GM21390 (cell line): ENCODE measurements around the gene DNAH8.
A peak's percentile ranks its signal among the peaks of the same experiment; 100 is the strongest.

Experiments used
- ATAC-seq: cut with Tn5 transposase; IDR thresholded peaks from one replicate; pipeline ENCODE4 v1.9.1; 2021; ENCODE audit not compliant: unreplicated experiment

The DNAH8 gene

GRCh38 chr6:38749473-38749872 is 34.4 kb downstream of the DNAH8 start:
- ATAC-seq = no peak

DNA sequence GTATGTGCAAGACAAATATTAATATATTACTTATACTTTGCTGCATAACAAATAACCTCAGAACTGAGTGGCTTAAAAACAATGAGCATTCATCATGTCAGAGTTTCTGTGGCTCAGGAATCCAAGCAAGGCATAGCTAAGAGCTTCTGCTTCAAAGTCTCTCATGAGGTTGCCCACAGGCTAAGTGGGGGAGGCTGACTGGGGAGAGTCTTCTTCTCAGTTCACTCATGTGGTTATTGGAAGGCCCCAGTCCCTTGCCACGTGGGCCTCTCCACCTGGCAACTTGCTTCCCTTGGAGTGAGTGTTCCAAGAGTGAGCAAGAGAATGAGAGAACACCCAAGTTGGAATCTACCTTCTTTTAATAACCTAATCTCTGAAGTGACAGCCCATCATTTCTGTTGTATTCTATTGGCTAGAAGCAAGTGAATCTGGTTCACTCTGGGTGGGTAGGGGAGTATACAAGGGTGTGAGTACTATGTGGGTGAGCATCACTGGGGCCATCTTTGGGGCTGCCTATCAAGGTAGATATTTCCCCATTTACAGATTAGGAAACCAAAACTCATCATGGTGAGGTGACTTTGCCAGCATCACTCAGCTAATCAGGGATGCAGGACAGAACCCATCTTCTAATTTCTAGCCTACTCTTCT is 36.0 kb downstream of the DNAH8 start:
- ATAC-seq = no peak

DNA sequence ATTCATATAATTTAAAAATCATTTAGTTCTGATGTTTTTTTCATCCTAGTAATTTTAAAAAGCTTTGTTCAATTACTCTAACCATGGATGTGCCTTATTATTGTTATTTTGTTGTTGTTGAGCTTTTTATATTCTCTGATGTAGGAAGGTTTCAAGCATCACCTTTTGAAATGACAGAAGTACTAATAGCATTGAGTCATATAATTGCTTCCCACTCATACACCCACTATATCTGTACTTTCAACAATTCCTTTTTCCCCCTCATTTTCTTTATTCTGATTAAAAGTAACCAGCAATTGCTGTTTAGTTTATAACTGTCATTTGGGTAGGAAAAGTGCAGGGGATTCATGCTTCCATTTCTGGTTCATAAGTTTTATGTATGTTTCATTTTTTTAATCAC is 38.6 kb downstream of the DNAH8 start:
- ATAC-seq = no peak

DNA sequence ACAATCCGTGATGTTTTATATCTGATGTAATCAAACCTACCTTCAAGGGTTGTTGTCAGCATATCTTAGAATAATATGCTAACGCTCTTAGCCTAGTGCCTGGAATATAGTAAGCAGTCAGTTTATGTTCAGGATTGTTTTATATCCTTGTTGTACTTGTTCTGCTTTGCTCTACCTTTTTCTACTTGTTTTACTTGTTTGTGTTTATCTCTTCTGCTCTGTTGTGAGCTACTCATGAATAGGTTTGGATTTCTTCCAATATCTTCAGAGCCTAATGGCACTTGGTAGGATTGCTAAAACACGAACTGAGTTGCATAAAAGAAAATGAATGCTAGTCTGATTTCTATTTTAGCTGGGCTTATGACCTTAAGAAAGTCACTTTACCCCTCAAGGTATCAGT is 40.1 kb downstream of the DNAH8 start:
- ATAC-seq = no peak

GRCh38 chr6:38755874-38756273 is 40.8 kb downstream of the DNAH8 start:
- ATAC-seq = no peak

GRCh38 chr6:38760097-38760496 is 45.0 kb downstream of the DNAH8 start:
- ATAC-seq = no peak

DNA sequence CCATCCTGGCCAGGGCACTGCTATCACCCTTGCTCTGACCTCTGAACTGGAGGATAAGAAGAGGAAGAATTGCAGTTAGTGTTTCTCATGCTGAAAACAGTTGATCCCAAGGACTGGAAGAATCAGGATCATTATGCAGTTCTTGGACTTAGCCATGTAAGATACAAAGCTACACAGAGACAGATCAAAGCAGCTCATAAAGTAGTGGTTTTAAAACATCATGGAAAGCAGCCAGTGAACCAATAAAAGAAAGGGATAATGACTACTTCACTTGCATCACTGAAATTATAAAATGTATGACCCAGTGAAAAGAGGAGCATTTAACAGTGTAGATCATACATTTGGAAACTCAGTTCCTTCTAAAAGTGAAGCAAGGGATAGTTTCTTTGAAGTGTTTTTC is 47.7 kb downstream of the DNAH8 start:
- ATAC-seq = no peak

- no peak for ATAC-seq
Measured at GRCh38 chr6:38767560-38767959, 52.4 kb downstream of the DNAH8 start.

- no peak for ATAC-seq
Measured at GRCh38 chr6:38773338-38773737, 58.2 kb downstream of the DNAH8 start.

- no peak for ATAC-seq
Measured at GRCh38 chr6:38774929-38775707, 60.0 kb downstream of the DNAH8 start.

GRCh38 chr6:38775870-38776269 is 60.8 kb downstream of the DNAH8 start:
- peak; percentile 69 for ATAC-seq

- ATAC-seq = no peak
Measured at GRCh38 chr6:38776515-38776914, 61.4 kb downstream of the DNAH8 start.

GRCh38 chr6:38779310-38780062 is 64.4 kb downstream of the DNAH8 start:
- no peak for ATAC-seq

GRCh38 chr6:38782616-38783015 is 67.5 kb downstream of the DNAH8 start:
- no peak for ATAC-seq

GRCh38 chr6:38783443-38784228 is 68.5 kb downstream of the DNAH8 start:
- ATAC-seq = no peak

DNA sequence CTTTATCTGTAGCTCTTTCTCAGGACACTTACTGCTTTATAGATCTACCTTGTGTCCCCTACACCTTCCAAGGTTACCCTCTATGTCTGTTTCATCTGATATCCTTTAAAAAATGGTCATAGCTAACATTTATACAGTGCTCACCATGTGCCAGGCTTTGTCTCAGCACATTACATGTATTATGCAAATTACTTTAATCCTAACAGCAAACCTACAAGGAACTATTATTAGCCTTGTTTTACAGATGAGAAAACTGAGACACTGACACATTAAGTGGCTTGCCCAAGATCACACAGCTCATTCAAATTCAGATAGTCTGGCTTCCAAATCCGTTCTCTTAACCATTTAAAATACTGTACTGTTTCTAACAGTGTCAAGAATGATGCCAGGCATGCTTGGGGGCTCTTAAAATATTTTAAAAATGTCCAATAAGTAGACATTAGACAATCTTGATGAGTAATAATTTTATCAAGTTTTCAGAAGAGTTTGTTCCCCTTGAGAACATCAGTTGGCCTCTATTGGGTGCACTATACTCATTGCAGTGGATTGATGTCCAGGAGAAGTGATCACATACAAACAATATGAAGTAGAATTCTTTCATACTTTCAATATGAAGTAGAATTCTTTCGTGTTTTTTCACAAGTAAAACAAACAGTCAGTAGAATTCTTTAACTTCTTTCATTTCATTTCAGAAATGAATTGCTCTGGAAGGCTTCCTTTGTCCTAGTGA is 69.6 kb downstream of the DNAH8 start:
- no peak for ATAC-seq

GRCh38 chr6:38786486-38786885 is 71.4 kb downstream of the DNAH8 start:
- no peak for ATAC-seq

- no peak for ATAC-seq
Measured at GRCh38 chr6:38789256-38789655, 74.1 kb downstream of the DNAH8 start.

GRCh38 chr6:38792356-38792755 is 77.2 kb downstream of the DNAH8 start:
- no peak for ATAC-seq

GRCh38 chr6:38794682-38795081 is 79.6 kb downstream of the DNAH8 start:
- ATAC-seq = no peak

DNA sequence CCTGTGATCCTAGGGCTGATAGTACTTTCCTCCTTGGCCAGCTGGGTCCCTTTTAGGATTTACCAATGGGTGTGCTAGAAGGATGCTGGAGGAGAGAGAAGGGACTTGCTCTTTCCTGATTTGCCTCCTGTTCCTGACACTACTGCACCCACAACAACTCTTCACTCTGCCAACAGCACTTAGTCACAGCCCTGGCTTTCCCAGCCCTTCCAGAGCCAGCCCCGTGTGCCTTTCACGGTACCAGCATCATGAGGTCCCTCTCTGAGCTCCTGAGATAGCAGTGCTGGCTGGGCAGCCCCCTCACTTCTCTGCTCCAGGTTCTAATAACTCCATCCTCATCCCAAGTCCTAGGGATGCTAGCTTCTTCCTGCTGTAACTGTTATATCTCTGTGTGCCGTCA is 80.9 kb downstream of the DNAH8 start:
- ATAC-seq = no peak
